ENCODE data around the gene ATP6V1G3.
"Not testable (repeated sequence)": the region's sequence is repeated elsewhere in the genome, so short reads cannot be mapped to it uniquely, and the experiment has no call there.

Gene ATP6V1G3

GRCh38 chr1:198540580-198540979 is at the start of gene ATP6V1G3:
Gene ATP6V1G3, minus strand, starts transcription at chr1:198540680. Its CDS starts 30 bp downstream, at chr1:198540650.
- no peak for DNase-seq (ENCODE audit: low read depth in 2 of 2)

- no peak for DNase-seq (ENCODE audit: low read depth in 2 of 2)
Measured at GRCh38 chr1:198588845-198589244, 48.4 kb upstream of the ATP6V1G3 start.

- DNase-seq (ENCODE audit: low read depth in 2 of 2) = no peak
Measured at GRCh38 chr1:198584163-198584562, 43.7 kb upstream of the ATP6V1G3 start.

GRCh38 chr1:198583209-198583802 is 42.8 kb upstream of the ATP6V1G3 start:
- DNase-seq (ENCODE audit: low read depth in 2 of 2) = not testable (repeated sequence)

- no peak for DNase-seq (ENCODE audit: low read depth in 2 of 2)
Measured at GRCh38 chr1:198577444-198577843, 37.0 kb upstream of the ATP6V1G3 start.

GRCh38 chr1:198575798-198576641 is 35.5 kb upstream of the ATP6V1G3 start:
- DNase-seq (ENCODE audit: low read depth in 2 of 2) = no peak

- no peak for DNase-seq (ENCODE audit: low read depth in 2 of 2)
Measured at GRCh38 chr1:198575292-198575691, 34.8 kb upstream of the ATP6V1G3 start.

GRCh38 chr1:198574325-198574724 is 33.8 kb upstream of the ATP6V1G3 start:
- DNase-seq (ENCODE audit: low read depth in 2 of 2) = no peak

- DNase-seq (ENCODE audit: low read depth in 2 of 2) = no peak
Measured at GRCh38 chr1:198564716-198565115, 24.2 kb upstream of the ATP6V1G3 start.

GRCh38 chr1:198564157-198564556 is 23.7 kb upstream of the ATP6V1G3 start:
- DNase-seq (ENCODE audit: low read depth in 2 of 2) = no peak

GRCh38 chr1:198563583-198563982 is 23.1 kb upstream of the ATP6V1G3 start:
- no peak for DNase-seq (ENCODE audit: low read depth in 2 of 2)

- no peak for DNase-seq (ENCODE audit: low read depth in 2 of 2)
Measured at GRCh38 chr1:198560161-198560560, 19.7 kb upstream of the ATP6V1G3 start.

- DNase-seq (ENCODE audit: low read depth in 2 of 2) = no peak
Measured at GRCh38 chr1:198559362-198559761, 18.9 kb upstream of the ATP6V1G3 start.

GRCh38 chr1:198558402-198558801 is 17.9 kb upstream of the ATP6V1G3 start:
- no peak for DNase-seq (ENCODE audit: low read depth in 2 of 2)

- peak; percentile 23 to 29 for DNase-seq (ENCODE audit: low read depth in 2 of 2)
Measured at GRCh38 chr1:198556971-198557370, 16.5 kb upstream of the ATP6V1G3 start.

GRCh38 chr1:198552668-198553416 is 12.4 kb upstream of the ATP6V1G3 start:
- no peak for DNase-seq (ENCODE audit: low read depth in 2 of 2)

GRCh38 chr1:198550941-198551524 is 10.6 kb upstream of the ATP6V1G3 start:
- DNase-seq (ENCODE audit: low read depth in 2 of 2) = no peak

GRCh38 chr1:198549866-198550265 is 9.4 kb upstream of the ATP6V1G3 start:
- DNase-seq (ENCODE audit: low read depth in 2 of 2) = no peak

GRCh38 chr1:198548890-198549289 is 8.4 kb upstream of the ATP6V1G3 start:
- DNase-seq (ENCODE audit: low read depth in 2 of 2) = no peak

GRCh38 chr1:198545156-198545555 is 4.7 kb upstream of the ATP6V1G3 start:
- no peak for DNase-seq (ENCODE audit: low read depth in 2 of 2)

GRCh38 chr1:198544265-198544664 is 3.8 kb upstream of the ATP6V1G3 start:
- no peak for DNase-seq (ENCODE audit: low read depth in 2 of 2)

- DNase-seq (ENCODE audit: low read depth in 2 of 2) = no peak
Measured at GRCh38 chr1:198543670-198544260, 3.3 kb upstream of the ATP6V1G3 start.
